Stimulated activated CD4-positive, alpha-beta T cell treated with anti-CD3 and anti-CD28 coated beads, Interleukin-4, amount 100 ng/mL, for 24 hours (primary cell): ENCODE results near the gene ZNF783.

ENCODE experiments used
- DNase-seq: peaks from one replicate; pipeline ENCODE4 v3.0.0-alpha.2; 2020

The ZNF783 gene

GRCh38 chr7:149283321-149283720, 21.3 kb downstream of the ZNF783 start:
- DNase-seq, result no peak

GRCh38 chr7:149284343-149284742, 22.3 kb downstream of the ZNF783 start:
- peak; percentile 23 for DNase-seq

GRCh38 chr7:149284850-149285585, 23.0 kb downstream of the ZNF783 start:
- DNase-seq, result peak; percentile 98

GRCh38 chr7:149285603-149286002, 23.6 kb downstream of the ZNF783 start:
- no peak for DNase-seq

DNA sequence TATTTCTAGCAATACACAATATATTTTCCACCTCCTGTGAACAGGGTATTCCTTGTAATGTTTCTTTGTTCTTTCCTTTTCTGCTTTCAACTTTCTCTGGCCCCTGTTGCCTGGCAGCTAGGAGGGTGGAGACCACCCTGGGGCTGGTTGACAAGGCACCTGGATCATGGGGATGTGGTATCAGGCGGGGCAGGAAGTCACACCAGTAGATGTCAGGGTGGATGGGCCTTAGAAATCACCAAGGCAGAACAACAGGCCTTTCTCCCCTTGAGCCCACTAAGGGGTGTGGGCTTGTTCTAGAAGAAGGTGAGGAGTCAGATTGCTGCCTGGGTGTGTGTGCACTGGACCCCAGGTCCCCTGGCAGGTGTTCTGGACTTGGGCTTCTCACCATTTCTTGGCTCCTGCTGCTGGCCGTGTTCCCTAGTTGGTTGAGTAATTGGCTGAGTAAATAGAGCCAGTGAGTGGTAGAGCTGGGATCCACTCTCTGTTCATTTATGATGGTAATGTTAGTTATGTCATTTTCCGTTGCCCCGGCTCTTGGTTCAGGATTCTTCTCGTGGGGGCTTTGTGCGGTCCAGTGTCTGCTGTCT, 24.9 kb downstream of the ZNF783 start:
- no peak for DNase-seq

DNA sequence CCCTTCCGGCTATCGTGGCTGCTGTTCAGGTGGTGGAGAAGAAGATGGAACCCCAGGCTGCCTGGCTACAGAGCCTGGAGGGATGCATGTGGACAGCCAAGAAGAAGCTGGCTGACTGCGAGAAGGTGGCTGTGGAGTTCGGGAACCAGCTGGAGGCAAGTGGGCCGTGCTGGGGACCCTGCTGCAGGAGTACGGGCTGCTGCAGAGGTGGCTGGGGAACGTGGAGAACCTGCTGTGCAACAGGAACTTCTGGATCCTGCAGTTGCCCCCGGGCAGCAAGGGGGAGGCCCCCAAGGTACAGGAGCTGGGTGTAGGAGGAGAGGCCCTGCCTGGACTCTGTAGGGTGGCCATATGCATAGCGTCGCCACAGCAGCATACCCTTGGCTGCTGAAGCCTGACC, 25.6 kb downstream of the ZNF783 start:
- DNase-seq, result no peak

DNA sequence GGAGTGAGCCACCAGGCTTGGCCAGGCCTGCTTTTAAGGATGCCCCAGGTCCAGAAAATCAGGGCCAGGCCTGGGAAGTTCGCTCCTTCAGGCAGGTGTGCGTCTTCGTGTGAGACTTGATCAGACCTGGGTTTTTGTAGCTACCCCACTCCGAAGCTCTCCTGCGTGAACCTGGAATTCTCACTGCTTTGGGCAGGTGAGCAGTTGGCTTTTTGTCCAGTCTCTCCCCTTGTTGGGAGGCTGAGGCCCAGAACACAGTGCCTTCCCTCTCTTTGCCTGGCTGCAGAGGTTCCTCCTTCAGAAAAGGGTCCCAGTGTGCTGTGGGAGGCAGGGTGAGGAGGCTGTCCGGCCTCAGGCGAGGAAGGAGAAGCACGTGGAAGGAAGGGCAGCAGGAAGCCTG, 27.3 kb downstream of the ZNF783 start:
- no peak for DNase-seq

DNA sequence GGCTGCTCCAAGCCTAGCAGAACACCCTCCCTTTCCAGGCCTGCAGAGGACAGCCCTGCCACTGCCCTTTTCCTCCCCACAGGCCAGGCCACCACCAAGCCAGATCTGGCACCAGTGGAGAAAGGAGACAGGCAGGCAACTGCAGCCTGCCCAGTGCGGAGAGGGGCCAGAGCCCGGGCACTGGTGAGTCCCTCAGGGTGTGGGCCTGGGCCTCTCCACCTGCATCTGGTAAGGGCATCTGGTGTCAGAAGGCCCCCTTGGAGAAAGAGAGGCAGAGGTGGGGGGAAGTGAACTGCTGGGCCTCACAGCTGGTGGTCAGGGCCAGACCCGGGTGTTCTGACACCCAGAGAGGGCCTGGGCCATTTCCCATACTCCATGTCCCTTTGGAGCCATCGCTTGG, 27.9 kb downstream of the ZNF783 start:
- DNase-seq, result no peak

DNA sequence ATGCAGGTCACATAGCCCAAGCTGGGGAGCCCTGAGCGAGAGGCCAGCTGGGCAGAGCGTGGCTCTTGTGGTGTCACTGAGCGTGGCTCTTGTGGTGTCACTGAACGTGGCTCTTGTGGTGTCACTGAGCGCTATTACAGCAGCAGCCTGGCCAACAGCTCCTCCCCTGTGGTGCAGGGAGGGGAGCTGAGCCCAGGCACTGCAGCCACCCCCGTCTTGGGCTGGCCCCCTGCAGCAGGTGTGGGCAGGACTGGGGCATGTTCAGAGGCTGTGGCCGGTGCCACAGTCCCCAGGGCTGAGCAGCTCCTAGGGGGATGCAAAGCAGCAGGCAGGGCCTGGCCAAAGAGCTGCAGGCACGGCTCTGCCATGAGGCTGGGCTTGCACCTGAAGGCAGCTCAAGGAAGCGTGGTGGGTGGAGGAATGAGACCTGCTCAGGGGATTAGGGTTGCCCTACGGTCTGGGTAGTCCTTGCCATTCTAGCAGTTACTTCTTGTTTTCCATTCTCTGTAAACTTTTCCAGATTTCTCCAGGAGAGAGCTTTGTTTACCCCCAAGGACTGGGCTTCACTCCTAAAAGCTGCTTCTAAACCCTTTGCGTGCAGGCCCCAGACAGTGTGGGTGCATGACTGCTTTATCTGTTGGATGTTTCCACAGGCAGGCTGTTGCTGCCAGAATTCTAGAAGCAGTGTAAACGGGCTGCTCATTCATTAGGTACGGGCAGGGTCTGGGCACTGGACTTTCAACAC, 29.2 kb downstream of the ZNF783 start:
- DNase-seq, result no peak

DNA sequence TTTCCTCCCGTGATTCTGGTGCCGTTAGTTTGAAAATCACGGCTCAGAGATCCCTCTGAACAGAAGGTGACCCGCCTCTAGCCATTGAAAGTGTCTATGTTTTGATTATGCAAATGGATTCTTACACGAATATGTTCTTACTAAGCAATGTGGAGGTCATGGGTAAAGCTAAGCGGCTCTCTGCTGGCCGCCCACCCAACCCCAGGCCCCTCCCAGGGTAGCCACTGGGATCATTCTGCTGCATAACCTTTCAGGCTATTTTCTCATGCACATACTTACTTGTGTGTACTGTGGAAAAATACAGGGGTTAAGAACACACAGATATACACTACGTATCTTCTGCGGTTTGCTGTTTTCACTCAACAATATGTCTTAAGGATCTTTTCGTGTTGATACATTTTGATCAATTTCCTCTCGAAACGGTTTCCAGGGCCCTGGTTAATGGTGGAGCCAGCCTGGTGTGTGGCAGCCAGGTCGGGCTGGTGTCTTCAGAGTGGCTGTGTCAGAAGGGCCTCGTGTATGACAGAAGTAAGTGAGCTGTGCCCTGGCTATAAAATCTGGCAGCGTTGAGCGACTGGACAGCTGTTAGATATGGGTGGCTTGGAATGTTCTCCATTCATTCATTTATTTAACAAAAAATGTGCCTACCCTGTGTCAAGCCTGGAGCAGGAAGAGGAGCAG, 29.9 kb downstream of the ZNF783 start:
- no peak for DNase-seq

DNA sequence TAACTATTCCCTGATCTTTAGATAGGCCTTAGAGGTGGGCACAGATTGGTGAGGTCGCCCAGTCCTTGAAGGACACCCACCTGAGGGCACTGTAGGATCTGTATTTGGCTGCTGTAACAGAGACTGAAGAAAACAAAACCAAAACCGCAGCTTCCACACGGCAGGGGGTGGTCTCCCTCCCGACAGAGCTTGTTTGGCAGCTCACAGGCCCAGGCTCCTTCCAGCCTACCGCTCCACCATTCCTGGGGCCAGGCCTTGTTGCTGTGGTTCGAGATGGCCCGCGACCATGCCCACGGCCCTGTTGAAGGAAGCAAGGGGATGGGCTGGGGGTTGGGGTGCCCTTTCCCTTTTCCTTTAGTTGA, 30.4 kb downstream of the ZNF783 start:
- no peak for DNase-seq

DNA sequence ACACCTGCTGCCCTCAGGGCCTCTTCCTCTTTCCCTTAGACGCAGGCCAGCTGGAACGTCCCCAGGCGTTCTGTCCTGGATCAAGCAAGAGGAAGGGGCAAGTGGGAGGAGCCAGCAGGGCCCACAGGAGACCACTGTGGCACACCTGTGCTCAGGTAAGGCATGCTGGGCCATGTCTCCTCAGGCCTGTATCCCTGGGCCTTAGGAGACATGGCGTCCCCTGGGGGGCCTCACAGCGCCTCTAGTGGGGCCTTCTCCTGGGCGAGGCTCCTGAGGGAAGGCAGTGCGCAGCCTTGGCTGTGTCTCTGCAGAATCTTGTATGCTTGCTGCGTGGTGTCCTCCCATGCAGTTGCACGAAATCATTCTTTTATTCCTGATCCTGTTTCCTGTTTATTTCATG, 31.3 kb downstream of the ZNF783 start:
- DNase-seq, result no peak

- no peak for DNase-seq
Measured at GRCh38 chr7:149293946-149294633, 32.1 kb downstream of the ZNF783 start.

GRCh38 chr7:149294634-149295480, 32.9 kb downstream of the ZNF783 start:
- DNase-seq, result no peak

GRCh38 chr7:149295481-149295850, 33.5 kb downstream of the ZNF783 start:
- DNase-seq, result no peak

- no peak for DNase-seq
Measured at GRCh38 chr7:149296368-149296767, 34.4 kb downstream of the ZNF783 start.

GRCh38 chr7:149297034-149297755, 35.2 kb downstream of the ZNF783 start:
- DNase-seq, result no peak

GRCh38 chr7:149300620-149301285, 38.8 kb downstream of the ZNF783 start:
- DNase-seq, result no peak

GRCh38 chr7:149302222-149302621, 40.2 kb downstream of the ZNF783 start:
- no peak for DNase-seq

GRCh38 chr7:149302865-149303264, 40.9 kb downstream of the ZNF783 start:
- no peak for DNase-seq

- no peak for DNase-seq
Measured at GRCh38 chr7:149304006-149304405, 42.0 kb downstream of the ZNF783 start.
